ENCODE measurements around the gene GTF2H1. TPM values are rescaled to one million over a fixed set of nuclear protein-coding genes. Genes with fewer than 3 reads are reported as not detected.

The GTF2H1 gene
- total RNA-seq, 1 donor from 2014 or later: 57.1 TPM

DNA sequence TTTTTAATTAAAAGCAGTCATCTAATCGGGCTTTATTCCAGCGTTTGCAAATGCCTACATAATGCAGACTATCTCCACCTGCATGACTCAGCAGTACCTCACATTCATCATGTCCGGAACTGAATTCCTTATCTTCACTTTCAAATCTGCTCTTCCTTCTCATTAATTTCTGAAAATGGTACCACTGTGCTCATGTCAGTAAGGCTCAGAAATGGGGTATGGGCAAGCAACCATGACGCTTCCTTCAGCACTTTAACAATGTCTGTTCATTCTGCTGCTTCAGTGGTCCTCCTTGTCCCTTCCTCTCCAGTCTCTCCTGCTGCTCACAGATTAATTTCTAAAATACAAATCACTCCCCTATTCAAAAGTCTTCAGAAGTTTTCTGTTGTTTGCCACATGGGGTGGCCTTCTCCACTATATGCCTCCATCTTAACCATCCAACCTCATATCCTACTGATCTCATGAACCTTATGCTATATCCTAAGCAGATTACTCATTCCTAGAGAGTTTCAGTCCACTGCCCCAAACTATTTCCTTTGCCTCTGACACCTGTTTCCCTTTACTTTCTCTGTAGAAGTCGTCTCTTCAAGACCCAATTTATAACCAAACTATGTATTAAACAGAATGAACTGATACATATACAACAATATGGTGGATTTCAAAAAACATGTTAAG, 7.0 kb downstream of the GTF2H1 start:
- no peak for DNase-seq (ENCODE audit: low spot score)
- peaks cover 36% of the 10 kb centered on the region for H3K4me1 Mint-ChIP-seq (ENCODE audit: low read depth)

DNA sequence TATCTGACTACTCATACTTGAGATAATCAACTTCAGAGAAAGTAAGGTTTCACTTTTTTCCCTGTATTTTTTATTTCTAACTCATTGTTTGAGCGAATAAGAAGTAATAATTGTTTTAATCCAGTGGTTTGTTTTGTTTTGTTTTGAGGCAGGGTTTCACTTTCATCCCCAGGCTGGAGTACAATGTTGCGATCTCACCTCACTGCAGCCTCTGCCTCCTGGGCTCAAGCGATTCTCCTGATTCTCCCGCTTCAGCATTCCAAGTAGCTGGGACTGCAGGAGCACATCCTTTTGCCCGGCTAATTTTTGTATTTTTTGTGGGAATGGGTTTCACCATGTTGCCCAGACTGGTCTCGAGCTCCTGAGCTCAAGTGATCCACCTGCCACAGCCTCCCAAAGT, 8.6 kb downstream of the GTF2H1 start:
- peaks cover 21% of the 10 kb centered on the region for H3K4me1 Mint-ChIP-seq (ENCODE audit: low read depth)
- no peak for DNase-seq (ENCODE audit: low spot score)
- TF ChIP-seq, protein P1, sequence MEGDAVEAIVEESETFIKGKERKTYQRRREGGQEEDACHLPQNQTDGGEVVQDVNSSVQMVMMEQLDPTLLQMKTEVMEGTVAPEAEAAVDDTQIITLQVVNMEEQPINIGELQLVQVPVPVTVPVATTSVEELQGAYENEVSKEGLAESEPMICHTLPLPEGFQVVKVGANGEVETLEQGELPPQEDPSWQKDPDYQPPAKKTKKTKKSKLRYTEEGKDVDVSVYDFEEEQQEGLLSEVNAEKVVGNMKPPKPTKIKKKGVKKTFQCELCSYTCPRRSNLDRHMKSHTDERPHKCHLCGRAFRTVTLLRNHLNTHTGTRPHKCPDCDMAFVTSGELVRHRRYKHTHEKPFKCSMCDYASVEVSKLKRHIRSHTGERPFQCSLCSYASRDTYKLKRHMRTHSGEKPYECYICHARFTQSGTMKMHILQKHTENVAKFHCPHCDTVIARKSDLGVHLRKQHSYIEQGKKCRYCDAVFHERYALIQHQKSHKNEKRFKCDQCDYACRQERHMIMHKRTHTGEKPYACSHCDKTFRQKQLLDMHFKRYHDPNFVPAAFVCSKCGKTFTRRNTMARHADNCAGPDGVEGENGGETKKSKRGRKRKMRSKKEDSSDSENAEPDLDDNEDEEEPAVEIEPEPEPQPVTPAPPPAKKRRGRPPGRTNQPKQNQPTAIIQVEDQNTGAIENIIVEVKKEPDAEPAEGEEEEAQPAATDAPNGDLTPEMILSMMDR (IDR thresholded peaks at IDR 0.05): no peak
- H3K27ac Mint-ChIP-seq (ENCODE audit: unreplicated experiment): no peak overlapping the region
- peaks cover 28% of the 10 kb centered on the region for H3K36me3 Mint-ChIP-seq (ENCODE audit: low read depth)
- no peak overlapping the region for H3K4me3 Mint-ChIP-seq (ENCODE audit: unreplicated experiment)
- H3K9me3 Mint-ChIP-seq (ENCODE audit: low read depth): no peaks in the 10 kb centered on the region
- no peaks in the 10 kb centered on the region for H3K27me3 Mint-ChIP-seq (ENCODE audit: low read depth)

More for the DNA sequence above, 7.0 kb downstream of the GTF2H1 start:
- peaks cover 14% of the 10 kb centered on the region for H3K36me3 Mint-ChIP-seq (ENCODE audit: low read depth)
- no peaks in the 10 kb centered on the region for H3K27me3 Mint-ChIP-seq (ENCODE audit: low read depth)
- peak overlapping the region; percentile 28 for H3K27ac Mint-ChIP-seq (ENCODE audit: unreplicated experiment)
- TF ChIP-seq, protein P1 (IDR thresholded peaks at IDR 0.05): no peak
- no peaks in the 10 kb centered on the region for H3K9me3 Mint-ChIP-seq (ENCODE audit: low read depth)
- no peak overlapping the region for H3K4me3 Mint-ChIP-seq (ENCODE audit: unreplicated experiment)

DNA sequence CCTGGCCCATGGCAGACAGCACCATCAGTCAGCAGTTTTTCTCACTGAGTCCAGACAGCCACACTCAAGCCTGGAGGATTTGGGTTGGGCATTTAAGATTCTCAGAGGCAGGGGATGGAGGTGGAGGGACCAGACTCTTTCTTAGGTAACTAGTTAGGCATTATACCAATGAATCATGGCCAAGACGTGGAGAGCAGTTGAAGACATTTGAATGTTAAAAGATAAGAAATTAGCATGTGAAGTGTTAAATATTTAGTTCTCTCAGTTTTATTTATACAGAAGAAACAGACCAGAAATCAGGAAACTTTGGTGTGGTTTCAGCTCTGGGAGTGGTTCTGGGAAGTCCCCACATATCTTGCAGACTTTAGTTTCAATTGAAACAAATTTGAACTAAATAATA, 9.9 kb downstream of the GTF2H1 start:
- no peak for DNase-seq (ENCODE audit: low spot score)
- Mint-ChIP-seq H3K4me1 (ENCODE audit: low read depth) (peaks cover 16% of the 10 kb centered on the region), H3K27me3 (ENCODE audit: low read depth) (no peaks in the 10 kb centered on the region), H3K9me3 (ENCODE audit: low read depth) (no peaks in the 10 kb centered on the region), H3K36me3 (ENCODE audit: low read depth) (peaks cover 27% of the 10 kb centered on the region), H3K27ac (ENCODE audit: unreplicated experiment) (peak overlapping the region; percentile 41), H3K4me3 (ENCODE audit: unreplicated experiment) (no peak overlapping the region)
- TF ChIP-seq, protein P1 (IDR thresholded peaks at IDR 0.05): no peak

DNA sequence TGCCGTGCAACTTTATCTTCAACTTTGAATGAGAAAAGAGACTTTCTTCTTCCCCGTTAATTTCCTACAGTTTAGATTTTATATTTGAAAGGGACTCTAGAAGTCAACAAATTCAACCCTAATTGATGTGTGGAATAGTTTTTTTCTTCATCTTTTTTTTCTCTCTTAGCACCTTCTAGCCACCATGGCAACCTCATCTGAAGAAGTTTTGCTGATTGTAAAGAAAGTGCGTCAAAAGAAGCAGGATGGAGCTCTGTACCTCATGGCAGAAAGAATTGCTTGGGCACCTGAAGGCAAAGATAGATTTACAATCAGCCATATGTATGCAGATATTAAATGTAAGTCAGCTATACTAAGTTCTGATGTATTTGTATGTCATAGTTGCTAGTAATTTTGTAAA, 10.5 kb downstream of the GTF2H1 start:
- no peak overlapping the region for H3K27ac Mint-ChIP-seq (ENCODE audit: unreplicated experiment)
- H3K4me3 Mint-ChIP-seq (ENCODE audit: unreplicated experiment): no peak overlapping the region
- TF ChIP-seq, protein P1 (IDR thresholded peaks at IDR 0.05): no peak
- peaks cover 18% of the 10 kb centered on the region for H3K4me1 Mint-ChIP-seq (ENCODE audit: low read depth)
- H3K27me3 Mint-ChIP-seq (ENCODE audit: low read depth): no peaks in the 10 kb centered on the region
- no peaks in the 10 kb centered on the region for H3K9me3 Mint-ChIP-seq (ENCODE audit: low read depth)
- DNase-seq (ENCODE audit: low spot score): no peak
- H3K36me3 Mint-ChIP-seq (ENCODE audit: low read depth): peaks cover 29% of the 10 kb centered on the region

DNA sequence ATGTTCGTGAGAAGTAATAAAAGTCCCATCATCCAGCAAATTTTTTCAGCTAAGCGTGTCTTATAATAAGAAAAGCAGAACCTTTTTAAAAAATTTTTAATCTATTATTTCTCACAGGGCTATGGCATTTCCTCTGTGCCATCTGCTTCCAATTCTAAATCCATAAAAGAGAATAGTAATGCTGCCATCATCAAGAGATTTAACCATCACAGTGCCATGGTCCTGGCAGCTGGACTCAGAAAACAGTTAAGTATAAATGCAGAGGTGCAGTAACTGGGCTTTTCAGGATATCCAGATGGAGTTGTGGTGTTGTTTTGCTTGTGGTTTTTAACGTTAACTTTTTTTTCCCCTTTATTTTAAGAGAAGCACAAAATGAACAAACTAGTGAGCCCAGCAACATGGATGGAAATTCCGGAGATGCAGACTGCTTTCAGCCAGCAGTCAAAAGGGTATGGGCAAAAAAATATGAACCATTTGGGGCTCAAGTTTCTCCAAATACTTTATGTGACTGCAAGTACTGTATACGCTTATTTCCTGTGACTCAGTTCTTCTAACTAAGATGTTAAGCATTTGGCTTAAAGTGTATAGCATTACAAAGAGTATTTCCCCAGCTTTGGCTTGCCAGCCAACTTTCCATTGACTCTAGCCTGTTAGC, 25.2 kb downstream of the GTF2H1 start:
- H3K27me3 Mint-ChIP-seq (ENCODE audit: low read depth): no peaks in the 10 kb centered on the region
- peaks cover 30% of the 10 kb centered on the region for H3K36me3 Mint-ChIP-seq (ENCODE audit: low read depth)
- peak overlapping the region; percentile 79 for H3K27ac Mint-ChIP-seq (ENCODE audit: unreplicated experiment)
- peaks cover 19% of the 10 kb centered on the region for H3K4me1 Mint-ChIP-seq (ENCODE audit: low read depth)
- H3K9me3 Mint-ChIP-seq (ENCODE audit: low read depth): no peaks in the 10 kb centered on the region
- no peak overlapping the region for H3K4me3 Mint-ChIP-seq (ENCODE audit: unreplicated experiment)
- no peak for DNase-seq (ENCODE audit: low spot score)
- TF ChIP-seq, protein P1 (IDR thresholded peaks at IDR 0.05): no peak
